Measurements from ENCODE around the gene ZNF524. TPM values are rescaled to one million over a fixed set of nuclear protein-coding genes. Genes with fewer than 3 reads are reported as not detected.

The ZNF524 gene
- total and polyA plus RNA-seq, 2 donors, result 13.3 to 25.0 TPM

DNA sequence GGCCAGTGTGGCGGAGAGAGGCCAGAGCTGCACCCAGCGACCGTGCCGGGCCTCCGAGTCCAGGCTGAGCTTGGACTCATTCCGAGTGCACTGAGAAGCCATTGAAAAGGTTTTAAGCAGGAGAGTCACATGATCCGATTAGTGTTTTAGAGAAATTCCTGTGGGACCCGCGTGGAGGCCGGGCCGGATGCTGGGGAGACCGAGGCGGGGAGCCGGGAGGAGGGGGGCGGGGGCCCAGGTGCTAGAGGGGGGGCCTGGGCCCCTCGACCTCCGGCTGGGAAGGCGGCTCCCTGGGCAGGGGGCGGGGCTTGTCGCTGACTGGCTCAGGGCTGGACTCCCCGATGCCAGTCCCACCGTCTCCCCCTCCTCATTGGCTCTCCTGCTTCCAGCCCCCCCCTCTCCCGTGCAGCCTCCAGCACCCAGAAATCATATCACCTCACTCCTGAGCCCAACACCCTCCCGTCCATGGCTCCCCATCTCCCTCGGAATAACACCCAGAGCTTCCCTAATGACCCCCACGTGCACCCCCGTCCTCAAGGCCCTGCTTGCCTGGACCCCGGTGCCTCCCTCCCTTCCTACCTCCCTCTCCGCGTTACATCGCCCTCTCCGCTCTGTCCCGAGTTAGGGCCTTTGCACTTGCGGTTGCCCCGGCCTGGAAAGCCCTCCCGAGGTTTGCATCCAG, 14.3 kb upstream of the ZNF524 start:
- DNase-seq (ENCODE audit: low read depth in 6 of 9, low spot score in 9 of 9), result peak in 5 of 9 donors; percentile 56 to 81 (median 73)
- Histone ChIP-seq H3K36me3 (ENCODE audit: control insufficient read depth in 2 of 2, insufficient read depth in 2 of 2, low read length in 1 of 2) (no peaks in the 10 kb centered on the region), H3K4me3 (ENCODE audit: low read length in 2 of 2) (peak overlapping the region; percentile 30 to 36), H3K27ac (ENCODE audit: low read depth in 1 of 2, low read length in 1 of 2) (peak overlapping the region; percentile 19 to 69), H3K27me3 (ENCODE audit: control insufficient read depth in 2 of 2, insufficient read depth in 1 of 2, low read length in 1 of 2) (peaks cover 4 to 10% of the 10 kb centered on the region in 2 donors), H3K4me1 (ENCODE audit: control insufficient read depth in 2 of 2, insufficient read depth in 2 of 2, low read length in 2 of 2) (peaks cover 19 to 38% of the 10 kb centered on the region in 2 donors), H3K9me3 (ENCODE audit: control insufficient read depth in 2 of 2, insufficient read depth in 1 of 2, low read length in 1 of 2) (no peaks in the 10 kb centered on the region)
- 5% methylated on average over 36 of the region's 36 CpGs for WGBS

DNA sequence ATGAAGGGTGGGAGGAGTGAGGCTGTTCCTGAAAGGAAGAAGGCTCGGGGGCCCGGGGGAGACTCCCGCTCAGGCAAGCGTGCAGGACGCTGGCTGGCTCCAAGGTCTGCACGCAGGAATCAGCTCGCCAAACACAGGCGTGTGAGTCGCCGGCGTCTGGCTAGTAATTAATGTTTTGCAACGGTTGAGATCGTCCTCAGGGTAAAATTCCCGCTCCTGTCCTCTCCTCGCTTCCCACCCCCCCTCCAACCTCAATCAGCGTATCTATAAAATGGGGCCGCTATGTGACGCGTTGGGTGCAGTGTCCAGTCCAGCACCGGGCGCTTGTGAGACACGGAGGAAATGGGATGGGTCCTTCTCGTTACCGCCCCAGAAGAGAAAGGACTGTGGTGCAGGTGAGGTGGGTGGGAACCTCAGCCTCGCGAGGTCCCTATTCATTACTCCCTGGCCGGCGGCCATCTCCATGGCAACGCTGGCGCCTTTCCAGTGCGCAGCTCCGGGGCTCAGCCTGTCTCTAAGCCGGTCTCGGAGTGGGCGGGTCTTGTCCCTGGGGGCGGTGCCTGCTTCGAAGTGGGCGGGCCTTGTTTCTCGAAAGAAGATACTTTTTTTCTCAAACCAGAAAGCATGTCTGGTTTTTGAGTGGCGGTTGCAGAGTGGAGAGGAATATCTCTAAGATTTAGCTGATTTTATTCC, 13.0 kb upstream of the ZNF524 start:
- H3K36me3 ChIP-seq (ENCODE audit: control insufficient read depth in 2 of 2, insufficient read depth in 2 of 2, low read length in 1 of 2), result peaks cover 0 to 3% of the 10 kb centered on the region in 2 donors
- H3K4me1 ChIP-seq (ENCODE audit: control insufficient read depth in 2 of 2, insufficient read depth in 2 of 2, low read length in 2 of 2), result peaks cover 13 to 27% of the 10 kb centered on the region in 2 donors
- H3K27ac ChIP-seq (ENCODE audit: low read depth in 1 of 2, low read length in 1 of 2), result peak overlapping the region; percentile 39 to 70
- DNase-seq (ENCODE audit: low read depth in 6 of 9, low spot score in 9 of 9), result peak in 6 of 9 donors; percentile 67 to 88 (median 82)
- peak overlapping the region; percentile 19 to 38 for H3K4me3 ChIP-seq (ENCODE audit: low read length in 2 of 2)
- H3K9me3 ChIP-seq (ENCODE audit: control insufficient read depth in 2 of 2, insufficient read depth in 1 of 2, low read length in 1 of 2), result no peaks in the 10 kb centered on the region
- peaks cover 4 to 10% of the 10 kb centered on the region in 2 donors for H3K27me3 ChIP-seq (ENCODE audit: control insufficient read depth in 2 of 2, insufficient read depth in 1 of 2, low read length in 1 of 2)
- WGBS, result 4% methylated on average over 40 of the region's 40 CpGs

- Histone ChIP-seq H3K9me3 (ENCODE audit: control insufficient read depth in 2 of 2, insufficient read depth in 1 of 2, low read length in 1 of 2) (no peaks in the 10 kb centered on the region), H3K27me3 (ENCODE audit: control insufficient read depth in 2 of 2, insufficient read depth in 1 of 2, low read length in 1 of 2) (peaks cover 4 to 10% of the 10 kb centered on the region in 2 donors), H3K4me3 (ENCODE audit: low read length in 2 of 2) (no peak overlapping the region), H3K27ac (ENCODE audit: low read depth in 1 of 2, low read length in 1 of 2) (no peak overlapping the region), H3K36me3 (ENCODE audit: control insufficient read depth in 2 of 2, insufficient read depth in 2 of 2, low read length in 1 of 2) (peaks cover 7 to 20% of the 10 kb centered on the region in 2 donors), H3K4me1 (ENCODE audit: control insufficient read depth in 2 of 2, insufficient read depth in 2 of 2, low read length in 2 of 2) (peaks cover 13 to 27% of the 10 kb centered on the region in 2 donors)
- DNase-seq (ENCODE audit: low read depth in 6 of 9, low spot score in 9 of 9), result no peak
- WGBS, result 98% methylated on average over 8 of the region's 8 CpGs
Measured at GRCh38 chr19:55588738-55589137, 11.3 kb upstream of the ZNF524 start.

DNA sequence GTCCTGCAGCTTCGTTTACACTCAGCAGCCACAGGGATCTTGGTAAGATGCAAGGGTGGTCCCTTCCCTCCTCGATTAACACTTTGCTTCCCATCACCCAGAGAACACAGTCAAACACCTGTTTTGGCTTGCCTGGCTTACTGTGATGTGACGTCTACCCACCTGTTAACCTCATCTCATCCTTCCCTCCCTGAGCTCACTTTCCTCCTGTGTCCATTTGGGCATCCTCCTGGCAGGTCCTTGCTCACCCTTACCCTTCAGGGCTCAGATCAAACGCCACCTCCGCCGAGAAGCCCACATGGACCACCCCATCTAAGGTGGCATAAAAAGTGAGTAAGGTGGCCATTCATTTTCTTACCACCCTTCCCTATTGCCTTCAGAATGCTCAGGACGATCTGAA, 10.0 kb upstream of the ZNF524 start:
- no peak for DNase-seq (ENCODE audit: low read depth in 6 of 9, low spot score in 9 of 9)
- Histone ChIP-seq H3K36me3 (ENCODE audit: control insufficient read depth in 2 of 2, insufficient read depth in 2 of 2, low read length in 1 of 2) (peaks cover 13 to 25% of the 10 kb centered on the region in 2 donors), H3K4me1 (ENCODE audit: control insufficient read depth in 2 of 2, insufficient read depth in 2 of 2, low read length in 2 of 2) (peaks cover 13 to 27% of the 10 kb centered on the region in 2 donors), H3K4me3 (ENCODE audit: low read length in 2 of 2) (no peak overlapping the region), H3K27me3 (ENCODE audit: control insufficient read depth in 2 of 2, insufficient read depth in 1 of 2, low read length in 1 of 2) (peaks cover 4 to 7% of the 10 kb centered on the region in 2 donors), H3K27ac (ENCODE audit: low read depth in 1 of 2, low read length in 1 of 2) (no peak overlapping the region), H3K9me3 (ENCODE audit: control insufficient read depth in 2 of 2, insufficient read depth in 1 of 2, low read length in 1 of 2) (peaks cover 0 to 1% of the 10 kb centered on the region in 2 donors)
- 77% methylated on average over 7 of the region's 7 CpGs for WGBS

DNA sequence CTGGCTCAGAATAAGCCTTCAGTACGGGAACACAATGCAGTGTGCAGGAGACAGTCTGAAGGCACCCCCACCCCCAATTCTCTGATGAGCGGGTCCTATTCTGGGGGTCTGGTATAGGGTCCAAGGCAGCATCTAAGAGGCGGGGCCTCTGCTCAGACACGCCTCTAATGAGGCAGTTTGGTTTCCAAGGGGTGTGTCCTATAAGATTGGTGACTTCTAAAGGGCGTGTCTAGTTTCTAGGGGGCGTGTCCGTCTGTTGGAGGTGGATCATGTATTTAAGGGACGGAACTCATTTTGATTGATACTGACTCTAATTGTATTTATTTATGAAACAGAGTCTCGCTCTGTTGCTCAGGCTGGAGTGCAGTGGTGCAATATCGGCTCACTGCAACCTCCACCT, 9.5 kb upstream of the ZNF524 start:
- Histone ChIP-seq H3K27me3 (ENCODE audit: control insufficient read depth in 2 of 2, insufficient read depth in 1 of 2, low read length in 1 of 2) (peaks cover 4 to 7% of the 10 kb centered on the region in 2 donors), H3K4me3 (ENCODE audit: low read length in 2 of 2) (no peak overlapping the region), H3K27ac (ENCODE audit: low read depth in 1 of 2, low read length in 1 of 2) (no peak overlapping the region), H3K9me3 (ENCODE audit: control insufficient read depth in 2 of 2, insufficient read depth in 1 of 2, low read length in 1 of 2) (peaks cover 0 to 1% of the 10 kb centered on the region in 2 donors), H3K36me3 (ENCODE audit: control insufficient read depth in 2 of 2, insufficient read depth in 2 of 2, low read length in 1 of 2) (peaks cover 18 to 29% of the 10 kb centered on the region in 2 donors), H3K4me1 (ENCODE audit: control insufficient read depth in 2 of 2, insufficient read depth in 2 of 2, low read length in 2 of 2) (peaks cover 13 to 24% of the 10 kb centered on the region in 2 donors)
- WGBS, result 96% methylated on average over 10 of the region's 10 CpGs
- DNase-seq (ENCODE audit: low read depth in 6 of 9, low spot score in 9 of 9), result no peak

DNA sequence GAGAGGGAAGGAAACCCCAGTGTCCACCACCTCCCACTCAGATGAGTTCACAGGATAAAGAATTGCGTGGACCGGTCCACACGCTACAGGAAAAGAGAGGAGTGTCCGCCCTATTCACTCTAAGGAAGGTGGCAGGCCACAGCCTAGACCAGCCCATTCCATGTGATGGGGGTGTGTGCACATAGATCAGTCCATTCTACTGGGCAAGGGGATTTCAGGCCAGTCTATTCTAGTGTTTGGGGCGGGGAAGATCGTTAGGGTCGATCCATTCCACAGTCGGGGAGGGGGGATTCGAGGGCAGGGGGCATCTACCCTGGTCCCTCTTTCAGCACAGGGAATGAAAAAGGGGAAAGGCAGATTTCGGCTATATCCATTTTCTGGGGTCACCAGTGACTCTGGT, 8.5 kb upstream of the ZNF524 start:
- H3K4me3 ChIP-seq (ENCODE audit: low read length in 2 of 2), result no peak overlapping the region
- H3K4me1 ChIP-seq (ENCODE audit: control insufficient read depth in 2 of 2, insufficient read depth in 2 of 2, low read length in 2 of 2), result peaks cover 5 to 14% of the 10 kb centered on the region in 2 donors
- H3K27ac ChIP-seq (ENCODE audit: low read depth in 1 of 2, low read length in 1 of 2), result no peak overlapping the region
- peaks cover 3 to 7% of the 10 kb centered on the region in 2 donors for H3K27me3 ChIP-seq (ENCODE audit: control insufficient read depth in 2 of 2, insufficient read depth in 1 of 2, low read length in 1 of 2)
- H3K36me3 ChIP-seq (ENCODE audit: control insufficient read depth in 2 of 2, insufficient read depth in 2 of 2, low read length in 1 of 2), result peaks cover 27 to 38% of the 10 kb centered on the region in 2 donors
- 97% methylated on average over 10 of the region's 10 CpGs for WGBS
- no peak for DNase-seq (ENCODE audit: low read depth in 6 of 9, low spot score in 9 of 9)
- peaks cover 0 to 1% of the 10 kb centered on the region in 2 donors for H3K9me3 ChIP-seq (ENCODE audit: control insufficient read depth in 2 of 2, insufficient read depth in 1 of 2, low read length in 1 of 2)

DNA sequence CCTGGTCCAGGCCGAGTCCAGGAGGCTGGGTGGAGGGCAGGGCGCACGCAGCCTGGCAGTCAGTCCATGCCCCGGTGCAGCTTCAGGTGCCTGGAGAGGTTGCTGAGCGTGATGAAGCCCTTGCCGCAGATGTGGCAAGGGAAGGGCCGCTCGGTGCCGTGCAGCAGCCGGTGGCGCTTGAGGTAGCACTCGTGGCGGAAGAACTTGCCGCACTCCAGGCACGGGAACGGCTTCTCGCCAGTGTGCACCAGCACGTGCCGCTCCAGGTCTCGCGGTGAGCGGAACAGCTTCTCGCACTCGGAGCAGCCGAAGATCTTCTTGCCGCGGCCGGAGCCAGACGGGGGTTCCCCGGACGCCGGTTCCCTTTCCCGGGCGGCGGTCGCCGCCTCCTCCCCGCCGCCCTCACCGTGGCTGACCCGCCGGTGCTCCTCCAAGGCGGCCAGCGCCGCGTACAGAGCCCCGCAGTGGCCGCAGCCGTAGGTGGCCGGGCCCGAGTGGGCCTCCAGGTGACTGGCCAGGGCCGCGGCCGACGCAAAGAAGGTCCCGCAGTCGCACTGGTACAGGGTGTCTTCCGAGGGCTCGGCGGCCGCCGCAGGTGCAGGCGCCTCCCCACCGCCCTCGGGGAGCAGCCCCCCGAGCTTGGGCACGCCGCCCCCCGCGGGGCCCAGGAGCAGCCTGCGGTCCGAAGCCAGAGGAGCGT, 7.5 kb upstream of the ZNF524 start:
- no peak overlapping the region for H3K4me3 ChIP-seq (ENCODE audit: low read length in 2 of 2)
- peaks cover 0 to 5% of the 10 kb centered on the region in 2 donors for H3K4me1 ChIP-seq (ENCODE audit: control insufficient read depth in 2 of 2, insufficient read depth in 2 of 2, low read length in 2 of 2)
- H3K9me3 ChIP-seq (ENCODE audit: control insufficient read depth in 2 of 2, insufficient read depth in 1 of 2, low read length in 1 of 2), result peaks cover 0 to 1% of the 10 kb centered on the region in 2 donors
- no peaks in the 10 kb centered on the region for H3K27me3 ChIP-seq (ENCODE audit: control insufficient read depth in 2 of 2, insufficient read depth in 1 of 2, low read length in 1 of 2)
- H3K36me3 ChIP-seq (ENCODE audit: control insufficient read depth in 2 of 2, insufficient read depth in 2 of 2, low read length in 1 of 2), result peaks cover 34 to 43% of the 10 kb centered on the region in 2 donors
- WGBS, result 97% methylated on average over 73 of the region's 73 CpGs
- no peak overlapping the region for H3K27ac ChIP-seq (ENCODE audit: low read depth in 1 of 2, low read length in 1 of 2)
- DNase-seq (ENCODE audit: low read depth in 6 of 9, low spot score in 9 of 9), result no peak

DNA sequence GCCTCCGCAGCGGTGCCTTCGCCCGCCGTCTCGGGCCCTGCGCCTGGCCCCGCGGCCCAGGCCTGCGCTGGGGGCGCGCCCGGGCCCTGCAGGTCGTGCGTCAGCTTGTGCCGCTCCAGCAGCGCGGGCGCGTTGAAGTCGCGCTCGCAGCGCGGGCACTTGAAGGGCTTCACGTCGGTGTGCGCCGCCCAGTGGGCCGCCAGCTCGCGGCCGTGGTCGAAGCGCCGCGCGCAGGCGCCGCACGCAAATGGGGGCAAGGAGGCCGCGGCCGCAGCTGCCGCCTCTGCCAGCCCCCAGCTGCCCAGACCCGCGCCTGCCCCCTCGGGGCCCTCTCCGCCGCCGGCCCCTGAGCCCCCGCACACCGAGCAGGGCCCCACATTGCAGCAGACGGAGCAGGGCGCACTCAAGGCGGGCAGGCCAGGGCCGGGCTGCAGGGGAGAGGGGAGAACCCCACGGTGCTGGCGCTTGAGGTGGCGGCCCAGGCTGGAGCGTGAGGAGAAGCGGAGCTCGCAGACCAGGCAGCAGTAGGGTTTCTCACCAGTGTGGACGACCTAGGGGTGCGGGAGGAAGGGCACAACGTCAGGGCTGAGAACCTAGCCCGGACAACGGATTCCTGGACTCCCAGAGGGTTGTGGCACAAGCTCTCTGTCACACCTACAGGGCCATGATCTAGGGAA, 6.9 kb upstream of the ZNF524 start:
- H3K27me3 ChIP-seq (ENCODE audit: control insufficient read depth in 2 of 2, insufficient read depth in 1 of 2, low read length in 1 of 2), result no peaks in the 10 kb centered on the region
- DNase-seq (ENCODE audit: low read depth in 6 of 9, low spot score in 9 of 9), result no peak
- no peak overlapping the region for H3K4me3 ChIP-seq (ENCODE audit: low read length in 2 of 2)
- H3K27ac ChIP-seq (ENCODE audit: low read depth in 1 of 2, low read length in 1 of 2), result no peak overlapping the region
- 96% methylated on average over 68 of the region's 68 CpGs for WGBS
- H3K4me1 ChIP-seq (ENCODE audit: control insufficient read depth in 2 of 2, insufficient read depth in 2 of 2, low read length in 2 of 2), result no peaks in the 10 kb centered on the region
- H3K9me3 ChIP-seq (ENCODE audit: control insufficient read depth in 2 of 2, insufficient read depth in 1 of 2, low read length in 1 of 2), result peaks cover 0 to 1% of the 10 kb centered on the region in 2 donors
- peaks cover 34 to 44% of the 10 kb centered on the region in 2 donors for H3K36me3 ChIP-seq (ENCODE audit: control insufficient read depth in 2 of 2, insufficient read depth in 2 of 2, low read length in 1 of 2)

Data from thymus (tissue), 11 donors.